Testis (tissue), 2 donors: Measurements from ENCODE around the gene NPPB.

Source experiments
- CTCF ChIP-seq, 3 experiments: fragments of 450-650 bp in 2 of 3; fragments of 200-600 bp in 1 of 3; sonication (generic) in 1 of 3; IDR thresholded peaks; one replicate each; pipeline ENCODE4 v1.5.1; 2016 to 2019; ENCODE audit warnings: antibody characterized with exemption in 3 of 3, mild to moderate bottlenecking in 2 of 3, moderate library complexity in 1 of 3
- POLR2A ChIP-seq: fragments of 450-650 bp; IDR thresholded peaks from one replicate; pipeline ENCODE4 v1.6.1; 2017; ENCODE audit warnings: antibody characterized with exemption, mild to moderate bottlenecking, moderate library complexity

GRCh38 chr1:11906870-11907269, 48.1 kb upstream of the NPPB start:
- TF ChIP-seq CTCF (IDR thresholded peaks at IDR 0.05) (no peak), POLR2A (no peak)
